T-helper 1 cell treated with Interleukin-12 subunit alpha and Interleukin-12 subunit beta and Interleukin-4 antibody, amounts not matched to agents 30 μg/mL and 1 μg/mL, for 36 hours (primary cell): ENCODE results near the gene ETNK1.
"Not testable (repeated sequence)": the region's sequence is repeated elsewhere in the genome, so short reads cannot be mapped to it uniquely, and the experiment has no call there.

Source experiments
- H3K27ac Mint-ChIP-seq: one replicate; pipeline ENCODE4 v1.8.0; 2021; ENCODE audit warnings: mild to moderate bottlenecking, mixed read lengths
- H3K27me3 Mint-ChIP-seq: one replicate; pipeline ENCODE4 v1.8.0; 2021; ENCODE audit warnings: low read depth, mixed read lengths
- H3K36me3 Mint-ChIP-seq: one replicate; pipeline ENCODE4 v1.8.0; 2021; ENCODE audit warnings: low read depth, mixed read lengths
- H3K4me1 Mint-ChIP-seq: one replicate; pipeline ENCODE4 v1.8.0; 2021; ENCODE audit warnings: low read depth, mixed read lengths
- H3K4me3 Mint-ChIP-seq: one replicate; pipeline ENCODE4 v1.8.0; 2021; ENCODE audit warnings: mild to moderate bottlenecking, moderate library complexity, mixed read lengths
- H3K9me3 Mint-ChIP-seq: one replicate; pipeline ENCODE4 v1.8.0; 2021; ENCODE audit warnings: mixed read lengths

Gene ETNK1, protein sequence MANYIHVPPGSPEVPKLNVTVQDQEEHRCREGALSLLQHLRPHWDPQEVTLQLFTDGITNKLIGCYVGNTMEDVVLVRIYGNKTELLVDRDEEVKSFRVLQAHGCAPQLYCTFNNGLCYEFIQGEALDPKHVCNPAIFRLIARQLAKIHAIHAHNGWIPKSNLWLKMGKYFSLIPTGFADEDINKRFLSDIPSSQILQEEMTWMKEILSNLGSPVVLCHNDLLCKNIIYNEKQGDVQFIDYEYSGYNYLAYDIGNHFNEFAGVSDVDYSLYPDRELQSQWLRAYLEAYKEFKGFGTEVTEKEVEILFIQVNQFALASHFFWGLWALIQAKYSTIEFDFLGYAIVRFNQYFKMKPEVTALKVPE

DNA sequence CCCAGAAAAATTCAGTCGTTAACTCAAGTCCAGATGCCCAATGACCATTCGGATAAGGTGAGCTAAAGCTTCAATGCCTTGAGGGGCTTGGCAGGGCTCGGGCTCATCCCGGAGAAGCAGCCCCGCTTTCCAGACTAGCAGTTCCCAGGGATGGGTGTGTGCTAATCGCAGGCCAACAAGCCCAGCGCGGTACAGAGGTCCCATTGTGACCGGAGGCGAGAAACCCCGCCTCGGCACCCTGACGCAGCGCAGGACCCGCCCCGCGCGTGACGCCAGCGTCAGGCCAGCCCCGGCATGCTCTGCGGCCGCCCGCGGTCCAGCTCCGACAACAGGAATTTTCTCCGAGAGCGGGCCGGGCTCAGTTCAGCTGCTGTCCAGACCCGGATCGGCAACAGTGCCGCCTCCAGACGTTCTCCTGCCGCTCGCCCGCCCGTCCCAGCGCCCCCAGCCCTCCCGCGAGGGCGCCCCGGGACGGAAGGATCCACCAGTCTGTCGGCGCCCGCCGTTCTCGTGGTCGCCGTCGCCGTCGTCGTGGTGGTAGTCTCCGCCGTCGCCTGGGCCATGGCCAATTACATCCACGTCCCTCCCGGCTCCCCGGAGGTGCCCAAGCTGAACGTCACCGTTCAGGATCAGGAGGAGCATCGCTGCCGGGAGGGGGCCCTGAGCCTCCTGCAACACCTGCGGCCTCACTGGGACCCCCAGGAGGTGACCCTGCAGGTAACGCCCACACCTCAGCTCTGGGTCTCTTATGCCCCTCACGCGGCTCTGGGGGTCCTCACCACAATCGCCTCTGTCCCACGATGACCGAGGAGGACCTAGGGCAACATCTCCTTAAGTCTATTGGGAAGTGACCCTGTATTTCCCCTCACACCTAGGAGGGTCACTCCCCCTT lies at the start of gene ETNK1:
Gene ETNK1 (plus strand): TSS at position 302 of the 892 bp plus-strand sequence. CDS start 260 bp downstream, at position 562.
- peaks cover 29% of the 10 kb centered on the region for H3K4me1 Mint-ChIP-seq
- H3K27ac Mint-ChIP-seq = peak within 1 kb of the TSS; percentile 88
- peak within 1 kb of the TSS; percentile 93 for H3K4me3 Mint-ChIP-seq
- H3K9me3 Mint-ChIP-seq = no peaks in the 10 kb centered on the region
- peaks cover 4% of the 10 kb centered on the region for H3K36me3 Mint-ChIP-seq
- peaks cover 17% of the 10 kb centered on the region for H3K27me3 Mint-ChIP-seq

DNA sequence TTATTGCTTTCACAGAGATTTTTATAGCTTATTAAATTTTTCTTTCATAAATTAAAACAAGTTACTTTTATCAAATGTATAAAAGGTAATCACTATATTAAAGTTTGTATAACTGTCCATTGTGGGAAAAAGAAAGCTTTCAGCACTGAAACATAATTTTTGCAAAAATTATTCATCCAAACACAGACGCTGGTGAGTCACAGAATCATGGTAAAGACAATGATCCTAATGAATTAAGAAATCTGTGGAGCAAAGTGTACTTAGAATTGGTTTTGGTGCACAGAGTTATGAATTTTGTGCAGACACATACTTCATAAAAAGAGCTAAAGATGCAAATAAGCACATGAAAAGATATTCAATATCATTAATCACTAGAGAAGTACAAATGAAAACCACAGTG lies 48.9 kb upstream of the ETNK1 start:
- Mint-ChIP-seq H3K9me3 (no peaks in the 10 kb centered on the region), H3K27ac (no peak overlapping the region), H3K4me1 (no peaks in the 10 kb centered on the region), H3K4me3 (no peak overlapping the region), H3K36me3 (no peaks in the 10 kb centered on the region), H3K27me3 (no peaks in the 10 kb centered on the region)

DNA sequence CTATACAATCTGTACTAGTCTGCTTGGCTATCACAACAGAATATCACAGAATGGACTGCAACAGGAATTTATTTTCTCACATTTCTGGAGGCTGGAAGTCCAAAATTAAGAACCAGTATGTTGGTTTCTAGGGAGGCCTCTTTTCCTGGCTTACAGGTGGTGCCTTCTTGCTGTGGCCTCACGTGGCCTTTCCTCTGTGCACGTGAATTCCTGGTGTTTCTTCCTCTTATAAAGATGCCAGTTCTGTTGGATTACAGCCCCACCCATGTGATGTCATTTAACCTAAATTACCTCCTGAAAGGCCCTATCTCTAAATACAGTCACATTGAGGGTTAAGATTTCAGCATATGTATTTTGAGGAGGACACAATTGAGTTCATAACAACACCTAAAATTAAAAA lies 48.5 kb upstream of the ETNK1 start:
- Mint-ChIP-seq H3K4me3 (no peak overlapping the region), H3K4me1 (no peaks in the 10 kb centered on the region), H3K27me3 (no peaks in the 10 kb centered on the region), H3K27ac (no peak overlapping the region), H3K36me3 (no peaks in the 10 kb centered on the region), H3K9me3 (no peaks in the 10 kb centered on the region)

DNA sequence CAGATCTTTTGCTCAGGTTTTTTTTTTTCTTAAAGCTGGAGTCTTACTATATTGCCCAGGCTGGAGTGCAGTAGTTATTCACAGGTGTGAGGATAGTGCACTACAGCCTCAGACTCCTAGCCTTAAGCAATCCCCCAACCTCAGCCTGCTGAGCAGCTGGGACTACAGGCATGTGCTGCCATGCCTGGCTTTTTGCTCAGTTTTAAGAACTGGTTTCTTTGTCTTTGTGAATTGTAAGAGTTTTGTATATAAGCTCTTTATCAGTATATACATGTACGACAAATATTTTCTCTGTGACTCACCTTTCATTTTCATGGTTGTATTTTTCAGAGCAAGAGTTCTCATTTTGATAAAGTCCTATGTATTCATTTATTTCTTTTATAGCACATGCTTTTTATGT lies 47.3 kb upstream of the ETNK1 start:
- H3K27ac Mint-ChIP-seq = no peak overlapping the region
- no peaks in the 10 kb centered on the region for H3K9me3 Mint-ChIP-seq
- H3K36me3 Mint-ChIP-seq = no peaks in the 10 kb centered on the region
- no peak overlapping the region for H3K4me3 Mint-ChIP-seq
- no peaks in the 10 kb centered on the region for H3K4me1 Mint-ChIP-seq
- H3K27me3 Mint-ChIP-seq = no peaks in the 10 kb centered on the region

DNA sequence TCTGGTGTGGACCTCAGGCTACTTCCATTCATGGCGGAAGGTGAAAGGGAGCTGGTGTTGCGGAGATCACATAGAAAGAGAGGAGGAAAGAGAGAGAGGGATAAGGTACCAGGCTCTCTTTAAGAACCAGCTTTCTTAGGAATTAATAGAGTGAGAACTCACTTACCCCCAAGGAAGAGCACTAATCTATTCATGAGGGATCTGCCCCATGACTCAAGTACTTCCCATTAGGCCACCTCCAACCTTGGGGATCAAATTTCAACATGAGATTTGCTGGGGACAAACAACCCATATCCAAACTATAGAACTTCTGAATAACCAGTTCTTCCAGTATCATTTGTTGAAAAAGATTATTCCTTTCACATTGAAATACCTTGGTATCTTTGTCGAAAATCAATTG lies 46.6 kb upstream of the ETNK1 start:
- Mint-ChIP-seq H3K27ac (no peak overlapping the region), H3K27me3 (no peaks in the 10 kb centered on the region)

DNA sequence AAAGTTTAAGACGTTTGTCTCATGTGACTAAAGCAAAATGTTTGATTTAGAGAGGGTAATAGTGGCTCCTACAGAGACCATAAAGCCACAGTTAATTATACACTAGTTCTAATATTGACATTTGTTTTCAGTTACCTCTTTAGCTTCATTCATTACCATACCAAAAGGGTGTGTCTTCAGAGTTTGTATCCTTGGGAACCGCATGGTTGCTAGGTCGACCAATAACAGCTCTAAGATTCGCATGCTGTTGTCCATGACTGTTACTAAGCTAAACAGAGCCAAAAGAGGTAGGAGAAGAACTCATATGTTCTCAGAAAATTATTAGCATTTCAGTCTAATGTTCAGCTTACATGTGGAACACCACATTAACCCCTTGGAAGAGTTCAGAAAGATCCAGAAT lies 36.2 kb upstream of the ETNK1 start:
- H3K27ac Mint-ChIP-seq = no peak overlapping the region
- no peaks in the 10 kb centered on the region for H3K36me3 Mint-ChIP-seq
- no peaks in the 10 kb centered on the region for H3K4me1 Mint-ChIP-seq
- no peak overlapping the region for H3K4me3 Mint-ChIP-seq
- no peaks in the 10 kb centered on the region for H3K9me3 Mint-ChIP-seq
- H3K27me3 Mint-ChIP-seq = no peaks in the 10 kb centered on the region

More for the DNA sequence above, 46.6 kb upstream of the ETNK1 start:
- no peaks in the 10 kb centered on the region for H3K4me1 Mint-ChIP-seq
- H3K9me3 Mint-ChIP-seq = no peaks in the 10 kb centered on the region
- no peak overlapping the region for H3K4me3 Mint-ChIP-seq
- no peaks in the 10 kb centered on the region for H3K36me3 Mint-ChIP-seq

DNA sequence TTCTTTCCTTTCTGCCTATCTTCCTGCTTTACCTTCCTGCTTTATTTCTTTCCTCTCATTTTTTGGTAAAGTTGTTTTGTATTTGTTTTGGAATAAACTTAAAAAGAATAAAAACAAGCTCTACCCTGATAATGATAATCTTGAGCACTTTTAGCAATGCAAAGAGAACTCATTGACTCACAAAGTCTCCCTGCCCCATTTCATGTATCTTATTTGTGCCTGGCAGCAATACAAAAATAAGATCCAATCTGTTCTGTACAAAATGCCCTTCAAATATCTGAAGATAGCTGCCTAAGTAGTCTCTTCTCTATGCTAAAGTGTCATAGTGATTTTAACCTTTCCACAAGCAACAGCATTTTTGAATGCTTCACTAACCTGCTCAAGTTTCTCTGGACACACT lies 31.1 kb upstream of the ETNK1 start:
- Mint-ChIP-seq H3K27me3 (no peaks in the 10 kb centered on the region), H3K27ac (no peak overlapping the region), H3K4me1 (peaks cover 2% of the 10 kb centered on the region), H3K4me3 (no peak overlapping the region), H3K36me3 (no peaks in the 10 kb centered on the region), H3K9me3 (no peaks in the 10 kb centered on the region)

DNA sequence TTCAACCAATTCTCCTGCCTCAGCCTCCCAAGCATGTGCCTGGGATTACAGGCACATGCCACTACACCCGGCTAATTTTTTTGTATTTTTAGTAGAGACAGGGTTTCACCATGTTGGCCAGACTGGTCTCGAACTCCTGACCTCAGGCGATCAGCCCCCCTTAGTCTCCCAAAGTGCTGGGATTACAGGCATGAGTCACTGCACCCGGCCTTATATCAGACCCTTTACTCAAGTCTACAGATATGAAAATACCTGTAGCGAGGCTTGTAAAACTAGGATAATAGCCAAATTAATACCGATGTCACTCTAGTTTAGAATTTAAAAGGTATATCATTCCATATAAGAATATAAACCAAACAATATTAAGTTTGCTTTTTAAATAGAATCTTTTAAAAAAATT lies 27.4 kb upstream of the ETNK1 start:
- H3K4me3 Mint-ChIP-seq, H3K27me3 Mint-ChIP-seq, H3K36me3 Mint-ChIP-seq, H3K4me1 Mint-ChIP-seq, H3K27ac Mint-ChIP-seq, H3K9me3 Mint-ChIP-seq: not testable (repeated sequence)

DNA sequence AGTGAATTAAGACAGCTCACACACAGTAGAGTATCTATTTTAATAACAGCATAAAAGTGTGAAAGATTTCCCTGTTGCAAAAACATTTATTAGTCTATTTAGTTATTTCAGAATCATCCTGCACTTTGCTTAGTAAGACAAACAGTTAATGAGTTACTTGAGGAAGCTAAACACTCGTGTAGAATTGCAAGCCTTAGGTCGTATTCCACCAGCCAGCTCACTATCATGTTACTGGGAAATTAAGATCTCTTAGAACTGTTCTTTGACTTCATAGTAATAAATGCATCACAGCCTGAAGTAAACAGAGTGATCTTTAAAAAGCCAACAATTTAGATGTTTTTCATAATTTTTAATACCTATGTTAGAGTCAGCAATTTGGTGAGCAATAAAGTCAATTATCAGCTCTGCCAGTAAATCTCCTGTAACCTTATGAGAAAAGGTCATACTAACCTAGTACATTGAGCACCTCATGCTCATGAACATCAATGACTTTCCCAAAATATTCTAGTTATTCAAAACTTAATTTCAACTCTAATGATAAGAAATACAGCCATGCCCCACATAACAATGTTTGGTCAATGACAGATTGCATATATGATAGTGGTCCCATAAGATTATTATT lies 26.7 kb upstream of the ETNK1 start:
- Mint-ChIP-seq H3K4me3 (no peak overlapping the region), H3K27me3 (no peaks in the 10 kb centered on the region), H3K36me3 (no peaks in the 10 kb centered on the region), H3K27ac (no peak overlapping the region), H3K9me3 (no peaks in the 10 kb centered on the region), H3K4me1 (peaks cover 2% of the 10 kb centered on the region)

DNA sequence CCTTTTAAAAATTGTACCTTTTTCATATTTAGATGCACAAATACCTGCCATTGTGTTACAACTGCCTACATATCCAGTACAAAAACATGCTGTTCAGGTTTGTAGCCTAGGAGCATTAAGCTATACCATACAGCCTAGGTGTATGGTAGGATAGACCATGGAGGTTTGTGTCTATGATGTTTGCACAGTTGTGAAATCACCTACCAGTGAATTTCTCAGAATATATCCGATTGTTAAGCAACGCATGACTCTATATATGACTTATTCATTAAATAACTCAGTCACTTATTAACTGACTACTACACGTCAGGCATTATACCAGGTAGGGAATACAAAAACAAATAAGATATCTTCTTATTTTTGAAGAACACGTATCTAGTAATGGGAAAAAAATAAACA lies 26.2 kb upstream of the ETNK1 start:
- Mint-ChIP-seq H3K27me3 (no peaks in the 10 kb centered on the region), H3K4me3 (no peak overlapping the region), H3K9me3 (no peaks in the 10 kb centered on the region), H3K4me1 (peaks cover 2% of the 10 kb centered on the region), H3K36me3 (no peaks in the 10 kb centered on the region), H3K27ac (no peak overlapping the region)

DNA sequence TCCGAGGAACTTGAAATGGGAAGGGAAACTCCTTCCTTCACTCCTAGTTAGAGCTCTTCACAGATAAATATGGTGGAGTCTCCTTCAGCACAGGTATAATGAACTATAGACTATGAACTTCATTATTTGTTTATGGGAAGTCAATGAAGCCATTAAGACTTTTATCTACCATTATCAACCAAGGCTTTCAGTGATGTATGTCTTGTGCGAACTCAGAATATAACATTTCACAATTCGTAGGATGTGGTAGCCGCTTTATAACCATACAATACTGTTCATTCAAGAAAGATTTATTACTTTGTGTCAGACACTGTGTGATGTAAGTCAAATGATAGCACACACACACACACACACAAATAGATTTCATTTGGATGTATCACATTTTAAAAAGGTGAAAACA lies 24.8 kb upstream of the ETNK1 start:
- H3K27me3 Mint-ChIP-seq = no peaks in the 10 kb centered on the region
- no peak overlapping the region for H3K4me3 Mint-ChIP-seq
- H3K27ac Mint-ChIP-seq = no peak overlapping the region
- peaks cover 2% of the 10 kb centered on the region for H3K4me1 Mint-ChIP-seq
- no peaks in the 10 kb centered on the region for H3K9me3 Mint-ChIP-seq
- H3K36me3 Mint-ChIP-seq = no peaks in the 10 kb centered on the region

DNA sequence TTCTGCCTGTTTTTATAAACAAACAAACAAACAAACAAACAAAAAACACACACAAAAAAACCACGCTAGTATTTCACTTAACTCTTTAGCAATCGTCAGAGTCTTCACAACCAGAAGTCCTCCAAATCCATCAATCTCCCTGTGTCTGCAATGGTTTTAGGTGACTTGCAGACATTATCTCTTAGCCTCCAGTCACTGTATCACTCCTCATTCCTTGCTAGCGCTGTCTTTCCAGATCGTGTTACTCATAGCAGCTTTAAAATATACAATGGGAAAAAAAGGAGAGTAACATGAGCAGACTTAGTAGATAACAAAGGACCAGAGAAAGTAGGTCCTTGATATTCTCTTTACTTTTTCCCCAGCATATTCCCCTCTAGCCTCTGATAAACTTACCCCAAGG lies 15.5 kb upstream of the ETNK1 start:
- no peaks in the 10 kb centered on the region for H3K36me3 Mint-ChIP-seq
- no peak overlapping the region for H3K27ac Mint-ChIP-seq
- H3K27me3 Mint-ChIP-seq = peaks cover 12% of the 10 kb centered on the region
- H3K9me3 Mint-ChIP-seq = peaks cover 19% of the 10 kb centered on the region
- H3K4me3 Mint-ChIP-seq = no peak overlapping the region
- H3K4me1 Mint-ChIP-seq = no peaks in the 10 kb centered on the region

DNA sequence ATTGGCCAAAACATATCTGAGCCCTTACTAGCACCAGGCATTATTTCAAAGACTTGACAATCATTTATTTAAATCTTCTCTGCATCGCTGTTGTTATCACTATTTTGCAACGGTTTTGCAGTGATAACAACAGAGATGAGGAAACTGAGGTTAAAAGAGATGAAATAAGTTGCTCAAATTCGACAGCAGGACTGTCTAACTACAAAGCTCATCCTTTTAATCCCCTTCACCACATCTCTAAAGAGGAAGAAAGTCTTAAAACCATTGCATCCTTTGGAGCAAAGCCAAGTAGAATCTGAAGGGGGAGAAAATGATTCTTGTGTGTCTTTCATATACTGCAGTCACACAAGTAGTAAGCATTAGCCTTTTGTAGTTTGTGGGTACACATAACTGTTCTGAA lies 14.8 kb upstream of the ETNK1 start:
- Mint-ChIP-seq H3K27ac (no peak overlapping the region), H3K4me3 (no peak overlapping the region), H3K4me1 (no peaks in the 10 kb centered on the region), H3K36me3 (no peaks in the 10 kb centered on the region), H3K27me3 (peaks cover 12% of the 10 kb centered on the region), H3K9me3 (peaks cover 25% of the 10 kb centered on the region)

DNA sequence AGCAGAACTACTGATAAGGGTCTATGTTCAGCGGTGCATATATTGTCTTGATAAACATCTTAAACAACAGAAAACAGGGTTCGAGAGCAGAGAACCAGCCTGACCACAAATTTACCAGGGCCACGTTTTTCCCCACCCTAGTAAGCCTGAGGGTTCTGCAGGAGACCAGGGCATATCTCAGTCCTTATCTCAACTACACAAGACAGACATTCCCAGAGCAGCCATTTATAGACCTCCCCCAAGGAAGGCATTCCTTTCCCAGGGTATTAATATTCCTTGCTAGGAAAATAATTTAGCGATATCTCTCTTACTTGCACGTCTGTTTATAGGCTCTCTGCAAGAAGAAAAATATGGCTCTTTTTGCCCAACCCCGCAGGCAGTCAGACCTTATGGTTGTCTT lies 12.1 kb upstream of the ETNK1 start:
- not testable (repeated sequence) for H3K27me3 Mint-ChIP-seq, H3K4me1 Mint-ChIP-seq, H3K36me3 Mint-ChIP-seq, H3K27ac Mint-ChIP-seq, H3K4me3 Mint-ChIP-seq
- peaks cover 25% of the 10 kb centered on the region for H3K9me3 Mint-ChIP-seq
